Ovary (tissue), 9 donors: ENCODE data around the gene MAPRE3. TPM values are rescaled to one million over a fixed set of nuclear protein-coding genes. Genes with fewer than 3 reads are reported as not detected.
A peak's percentile ranks its signal among the peaks of the same experiment; 100 is the strongest.

ENCODE experiments used
- DNase-seq, 5 donors: peaks; one replicate each; pipeline ENCODE4 v3.0.0-alpha.2; 2019 to 2020
- H3K27ac ChIP-seq, 2 donors: fragments of 200-600 bp; one replicate each; pipeline versions ENCODE4 v1.5.1 to v1.8.0; 2019 to 2022
- H3K27me3 ChIP-seq: fragments of 200-600 bp; one replicate; pipeline ENCODE4 v1.8.0; 2022
- H3K36me3 ChIP-seq: fragments of 200-600 bp; sonication (generic); one replicate; pipeline ENCODE4 v1.5.1; 2019
- H3K4me1 ChIP-seq: one replicate; pipeline ENCODE4 v1.8.1; 2013; ENCODE audit warnings: mild to moderate bottlenecking, moderate library complexity; ENCODE audit not compliant: insufficient read depth
- H3K4me3 ChIP-seq: fragments of 200-600 bp; sonication (generic); one replicate; pipeline ENCODE4 v1.5.1; 2017
- H3K9me3 ChIP-seq, 2 donors: fragments of 200-600 bp in 1 of 2; sonication (generic) in 1 of 2; one replicate each; pipeline versions ENCODE4 v1.5.1 to v1.8.1; 2013 to 2019; ENCODE audit warnings: mild to moderate bottlenecking in 1 of 2, moderate library complexity in 1 of 2
- EP300 ChIP-seq: sonication (generic); formaldehyde crosslinking; IDR thresholded peaks from one replicate; pipeline ENCODE4 v1.6.1; 2017; ENCODE audit warnings: antibody characterized with exemption
- POLR2A ChIP-seq: fragments of 450-650 bp; IDR thresholded peaks from one replicate; pipeline ENCODE4 v1.6.1; 2017; ENCODE audit warnings: antibody characterized with exemption, mild to moderate bottlenecking, moderate library complexity
- WGBS, 3 donors: extraction: QIAGEN DNeasy Blood & Tissue Kit in 1 of 3; methylation state at CpG; one replicate each; pipeline versions ENCODE4 v1.1.5 to v1.1.7; 2013 to 2017; 5-methylcytosine and 5-hydroxymethylcytosine counted together
- intact Hi-C, 4 donors: fragments of 100-400 bp; cut with DNase I; formaldehyde crosslinking; loops; one replicate each; pipeline versions ENCODE4 v1.11.0 to v1.15.1; 2022 to 2023
- polyA plus RNA-seq, 2 donors: library from polyadenylated mRNA; stranded (reverse); fragments of 200-250 nt in 1 of 2; fragments of 350-450 nt in 1 of 2; fragmentation: Illumina TruSeq in 1 of 2; extraction: RNeasy Lipid Tissue Mini Kit (QIAGEN cat#74804) in 1 of 2; gene quantifications; one replicate each; pipeline ENCODE4 v1.2.3, GENCODE V29; 2013 to 2014
- total RNA-seq, 7 donors: library from RNA; depleted of rRNA in 2 of 7; stranded (reverse); fragments of >200 nt in 2 of 7; fragmentation: NEBNext Ultra II Directional in 3 of 7; extraction: Animal tissue kit (Norgen Biotek cat#: 25700) in 3 of 7; gene quantifications; one replicate each; pipeline versions ENCODE4 v1.1.0 to v1.2.4, GENCODE V29; 2016 to 2023
- TF ChIP-seq, protein P1 (sequence below), 3 donors: fragments of 450-650 bp in 2 of 3; fragments of 200-600 bp in 1 of 3; IDR thresholded peaks; one replicate each; pipeline versions ENCODE4 v1.5.1 to v1.8.0; 2016 to 2022; ENCODE audit warnings: antibody characterized with exemption in 3 of 3, mild to moderate bottlenecking in 1 of 3
- donor health status: DM: no; HTN: no; CAD: no; lungs with moderate emphysema.
- donor health status: DM: no; HTN: no; CAD: no.
- donor health status: Bipolar disorder and iron deficiency.
- donor health status: DM: yes; HTN: yes; CAD: no.
- donor health status: DM: no; HTN: no; CAD: no.
- donor health status: DM: yes; HTN: yes; CAD: no.

Gene MAPRE3
- total and polyA plus RNA-seq, 9 donors, result 23.8 to 51.8 (median 34.3) TPM

DNA sequence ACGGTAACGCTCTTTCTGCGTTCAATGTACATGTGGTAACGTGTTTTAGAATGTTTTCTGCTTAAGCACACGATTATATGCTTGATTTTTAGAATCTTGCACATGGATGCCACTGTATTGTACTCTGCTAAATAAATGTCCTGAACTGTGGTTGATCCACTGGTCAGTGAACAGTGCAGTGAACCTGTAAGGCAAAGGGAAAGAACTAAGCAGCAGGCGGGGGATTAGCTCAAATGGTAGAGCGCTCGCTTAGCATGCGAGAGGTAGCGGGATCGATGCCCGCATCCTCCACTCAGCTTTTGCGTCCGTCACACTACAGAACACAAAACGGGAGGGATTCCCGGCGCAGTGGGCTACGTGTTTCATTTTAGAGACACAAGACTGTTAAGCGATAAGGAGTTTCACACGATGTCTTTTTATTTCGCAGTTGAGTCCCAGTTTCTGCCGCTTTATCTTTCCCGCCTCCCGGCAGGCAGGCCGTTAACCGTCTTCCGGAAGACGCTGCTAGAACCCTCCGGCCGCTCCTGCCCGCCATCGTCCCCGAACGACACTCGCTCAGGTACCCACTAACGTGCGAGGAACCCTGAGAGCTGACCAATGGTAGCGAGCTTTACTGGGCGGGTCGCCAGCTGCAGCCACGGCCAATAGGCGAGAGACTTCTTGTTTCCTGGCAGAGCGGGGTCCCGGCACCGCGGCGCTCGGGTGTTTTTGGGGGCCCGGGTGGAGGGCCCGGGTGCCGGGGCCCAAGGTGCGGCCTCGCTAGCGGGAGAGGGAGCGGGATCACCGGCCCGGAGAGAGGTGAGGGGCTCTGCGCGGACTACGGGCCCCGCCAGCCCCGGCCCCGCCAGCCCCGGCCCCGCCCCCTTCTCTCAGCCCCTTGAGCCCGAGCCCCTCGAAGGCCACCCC, 80.8 kb downstream of the MAPRE3 start, which contains the start of gene AGBL5:
Gene AGBL5, plus strand, starts transcription at position 673 of the 906 bp plus-strand sequence. CDS start 1,291 bp downstream, outside the sequence.
- Histone ChIP-seq H3K9me3 (no peaks in the 10 kb centered on the region), H3K4me1 (peaks cover 5% of the 10 kb centered on the region), H3K27me3 (no peaks in the 10 kb centered on the region), H3K4me3 (peak within 1 kb of the TSS; percentile 93), H3K36me3 (no peaks in the 10 kb centered on the region), H3K27ac (peak within 1 kb of the TSS; percentile 74 to 87)
- 0 to 1% (median 1%) methylated on average over 53 to 67 of the region's 67 CpGs for WGBS, 3 donors
- intact Hi-C loops, result loop anchor here in 2 of 4 donors (5.0 kb wide), 1 partner anchor 36 kb away; the partner anchor contains the start of gene KHK (in 2 of the 2)
- DNase-seq, result peak; percentile 97 to 99 (median 98)
- TF ChIP-seq EP300 (no peak), POLR2A (peak; percentile 92)
- TF ChIP-seq, protein P1, sequence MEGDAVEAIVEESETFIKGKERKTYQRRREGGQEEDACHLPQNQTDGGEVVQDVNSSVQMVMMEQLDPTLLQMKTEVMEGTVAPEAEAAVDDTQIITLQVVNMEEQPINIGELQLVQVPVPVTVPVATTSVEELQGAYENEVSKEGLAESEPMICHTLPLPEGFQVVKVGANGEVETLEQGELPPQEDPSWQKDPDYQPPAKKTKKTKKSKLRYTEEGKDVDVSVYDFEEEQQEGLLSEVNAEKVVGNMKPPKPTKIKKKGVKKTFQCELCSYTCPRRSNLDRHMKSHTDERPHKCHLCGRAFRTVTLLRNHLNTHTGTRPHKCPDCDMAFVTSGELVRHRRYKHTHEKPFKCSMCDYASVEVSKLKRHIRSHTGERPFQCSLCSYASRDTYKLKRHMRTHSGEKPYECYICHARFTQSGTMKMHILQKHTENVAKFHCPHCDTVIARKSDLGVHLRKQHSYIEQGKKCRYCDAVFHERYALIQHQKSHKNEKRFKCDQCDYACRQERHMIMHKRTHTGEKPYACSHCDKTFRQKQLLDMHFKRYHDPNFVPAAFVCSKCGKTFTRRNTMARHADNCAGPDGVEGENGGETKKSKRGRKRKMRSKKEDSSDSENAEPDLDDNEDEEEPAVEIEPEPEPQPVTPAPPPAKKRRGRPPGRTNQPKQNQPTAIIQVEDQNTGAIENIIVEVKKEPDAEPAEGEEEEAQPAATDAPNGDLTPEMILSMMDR (IDR thresholded peaks at IDR 0.05), result peak in 2 of 3 donors; percentile 20 to 23

DNA sequence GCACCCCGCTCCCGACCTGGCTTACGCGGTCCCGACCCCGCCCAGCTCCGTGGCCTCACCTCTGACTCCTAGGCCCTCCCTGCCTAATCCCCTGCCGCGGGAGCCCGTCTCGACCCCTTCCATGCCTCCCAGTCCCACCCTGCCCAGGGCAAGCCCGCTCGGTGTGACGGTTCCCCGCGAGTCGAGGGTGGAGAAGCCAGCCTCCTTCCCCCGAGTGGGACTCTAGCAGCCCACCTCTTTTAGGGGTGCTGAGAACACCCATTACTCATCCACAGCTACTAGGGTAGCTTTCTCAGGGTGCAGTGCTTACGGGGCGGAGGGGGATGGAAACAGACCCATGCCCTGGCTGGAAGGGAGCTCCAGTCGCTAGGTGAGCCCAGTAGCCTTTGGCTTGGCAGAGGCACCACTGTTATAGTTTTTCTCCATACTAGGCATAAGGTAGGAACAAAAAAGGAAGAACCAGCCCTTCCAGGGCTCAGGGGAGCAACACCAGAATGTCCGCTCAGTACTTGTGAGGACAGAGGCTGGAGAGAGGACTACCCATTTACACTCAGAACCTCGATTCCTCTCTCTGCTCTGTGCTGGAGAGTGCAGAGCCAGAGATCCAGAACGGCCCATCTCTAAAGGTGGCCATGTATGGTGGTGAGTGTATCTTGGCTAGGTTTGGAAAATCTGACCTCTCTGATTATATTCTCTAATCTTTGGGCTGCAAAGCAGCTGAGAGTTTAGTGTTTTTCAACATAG, 81.6 kb downstream of the MAPRE3 start:
- 3 to 5% (median 3%) methylated on average over 17 to 24 of the region's 24 CpGs for WGBS, 3 donors
- H3K27me3 ChIP-seq, result no peaks in the 10 kb centered on the region
- H3K4me1 ChIP-seq, result peaks cover 5% of the 10 kb centered on the region
- intact Hi-C loops, result loop anchor here in 2 of 4 donors (5.0 kb wide), 1 partner anchor 35 kb away; the partner anchor contains the start of gene KHK (in 2 of the 2)
- peak overlapping the region; percentile 93 for H3K4me3 ChIP-seq
- H3K9me3 ChIP-seq, result no peaks in the 10 kb centered on the region
- no peak for TF ChIP-seq POLR2A
- TF ChIP-seq, protein P1 (IDR thresholded peaks at IDR 0.05), result no peak
- no peak for TF ChIP-seq EP300
- H3K27ac ChIP-seq, result peak overlapping the region; percentile 74 to 87
- no peaks in the 10 kb centered on the region for H3K36me3 ChIP-seq
- DNase-seq, result peak in 4 of 5 donors; percentile 55 to 76 (median 66)

DNA sequence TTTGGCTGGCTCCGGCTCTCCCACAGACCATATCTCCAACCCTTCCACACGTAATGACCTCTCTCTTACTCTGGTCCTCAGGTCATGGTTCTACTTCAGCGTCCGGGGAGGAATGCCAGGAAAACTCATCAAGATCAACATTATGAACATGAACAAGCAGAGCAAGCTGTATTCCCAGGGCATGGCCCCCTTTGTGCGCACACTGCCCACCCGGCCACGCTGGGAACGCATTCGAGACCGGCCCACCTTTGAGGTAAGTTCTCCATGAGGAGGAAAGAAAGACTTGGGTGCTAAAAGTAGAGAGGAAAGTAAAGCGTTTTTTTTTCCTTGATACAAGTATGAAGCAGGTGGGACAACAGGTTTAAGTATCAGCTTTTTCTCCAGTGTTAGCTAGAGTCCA, 82.9 kb downstream of the MAPRE3 start:
- Histone ChIP-seq H3K36me3 (no peaks in the 10 kb centered on the region), H3K27me3 (no peaks in the 10 kb centered on the region), H3K4me1 (peaks cover 5% of the 10 kb centered on the region), H3K4me3 (no peak overlapping the region), H3K9me3 (no peaks in the 10 kb centered on the region), H3K27ac (no peak overlapping the region)
- 73 to 84% (median 79%) methylated on average over 11 of the region's 11 CpGs for WGBS, 3 donors
- intact Hi-C loops, result loop anchor here in 2 of 4 donors (5.0 kb wide), 1 partner anchor 34 kb away; the partner anchor contains the start of gene KHK (in 2 of the 2)
- no peak for DNase-seq
- TF ChIP-seq EP300 (no peak), POLR2A (no peak)
- TF ChIP-seq, protein P1 (IDR thresholded peaks at IDR 0.05), result no peak

DNA sequence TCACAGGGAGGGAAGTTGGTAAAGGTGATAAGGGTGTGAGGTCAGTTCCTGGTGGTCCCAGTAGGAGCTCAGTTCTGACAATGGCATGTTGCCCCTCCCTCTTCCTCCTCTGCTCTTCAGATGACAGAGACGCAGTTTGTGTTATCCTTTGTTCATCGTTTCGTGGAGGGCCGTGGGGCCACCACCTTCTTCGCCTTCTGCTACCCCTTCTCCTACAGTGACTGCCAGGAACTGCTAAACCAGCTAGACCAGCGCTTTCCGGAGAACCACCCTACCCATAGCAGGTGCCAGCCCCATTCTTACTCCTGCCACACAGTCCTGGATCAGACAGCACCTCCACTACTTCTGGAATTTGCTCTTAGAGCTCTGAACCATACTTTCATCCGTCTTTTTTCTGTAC, 83.3 kb downstream of the MAPRE3 start:
- Histone ChIP-seq H3K36me3 (no peaks in the 10 kb centered on the region), H3K27me3 (no peaks in the 10 kb centered on the region), H3K4me1 (peaks cover 5% of the 10 kb centered on the region), H3K9me3 (no peaks in the 10 kb centered on the region), H3K4me3 (no peak overlapping the region), H3K27ac (no peak overlapping the region)
- 87 to 89% (median 88%) methylated on average over 8 of the region's 8 CpGs for WGBS, 3 donors
- no peak for DNase-seq
- intact Hi-C loops, result loop anchor here in 2 of 4 donors (5.0 kb wide), 1 partner anchor 34 kb away; the partner anchor contains the start of gene KHK (in 2 of the 2)
- no peak for TF ChIP-seq EP300
- no peak for TF ChIP-seq POLR2A
- TF ChIP-seq, protein P1 (IDR thresholded peaks at IDR 0.05), result no peak
